Esophagus muscularis mucosa (tissue), 4 donors: Measurements from ENCODE around the gene ANO10. TPM values are rescaled to one million over a fixed set of nuclear protein-coding genes. Genes with fewer than 3 reads are reported as not detected.

ENCODE experiments used
- DNase-seq: peaks from one replicate; pipeline ENCODE4 v3.0.0-alpha.2; 2017; ENCODE audit errors: extremely low spot score
- H3K27ac ChIP-seq, 4 donors: fragments of 200-600 bp; sonication (generic); replicated peaks in 1 of 4; 1 replicate in 3 of 4; 2 replicates in 1 of 4; pipeline ENCODE4 v1.5.1; 2016 to 2019; ENCODE audit warnings: mild to moderate bottlenecking in 1 of 4
- H3K27me3 ChIP-seq, 4 donors: fragments of 200-600 bp; sonication (generic); one replicate each; pipeline versions ENCODE4 v1.5.1 to v1.6.0; 2016 to 2019
- H3K36me3 ChIP-seq, 4 donors: fragments of 200-600 bp; sonication (generic); one replicate each; pipeline ENCODE4 v1.5.1; 2016 to 2019
- H3K4me1 ChIP-seq, 4 donors: fragments of 200-600 bp; sonication (generic); one replicate each; pipeline ENCODE4 v1.5.1; 2016 to 2019
- H3K4me3 ChIP-seq, 4 donors: fragments of 200-600 bp; sonication (generic); 1 replicate in 2 of 4; 2 replicates in 2 of 4; pipeline ENCODE4 v1.5.1; 2016 to 2019; ENCODE audit warnings: mild to moderate bottlenecking in 4 of 4, moderate library complexity in 1 of 4
- H3K9me3 ChIP-seq, 4 donors: fragments of 200-600 bp; sonication (generic); 1 replicate in 3 of 4; 2 replicates in 1 of 4; pipeline ENCODE4 v1.5.1; 2016 to 2019
- EP300 ChIP-seq: sonication (generic); formaldehyde crosslinking; IDR thresholded peaks from one replicate; pipeline ENCODE4 v1.6.1; 2017; ENCODE audit warnings: antibody characterized with exemption
- POLR2A ChIP-seq: fragments of 450-650 bp; IDR thresholded peaks from one replicate; pipeline ENCODE4 v1.6.1; 2017; ENCODE audit warnings: antibody characterized with exemption, moderate library complexity, mild to moderate bottlenecking, low read depth
- POLR2AphosphoS5 ChIP-seq, 2 donors: sonication (generic); formaldehyde crosslinking; IDR thresholded peaks; one replicate each; pipeline ENCODE4 v1.6.1; 2017; ENCODE audit warnings: antibody characterized with exemption in 2 of 2
- WGBS: methylation state at CpG from one replicate; pipeline ENCODE4 v1.1.5; 2018; 5-methylcytosine and 5-hydroxymethylcytosine counted together
- intact Hi-C: fragments of 100-400 bp; cut with DNase I; formaldehyde crosslinking; loops from one replicate; pipeline ENCODE4 v1.15.1; 2023
- total RNA-seq, 4 donors: library from RNA; depleted of rRNA; stranded (reverse); fragments of >200 nt; gene quantifications; one replicate each; pipeline versions ENCODE4 v1.1.0 to v1.2.1, GENCODE V29; 2016
- TF ChIP-seq, protein P1 (sequence below), 3 experiments: fragments of 200-600 bp in 2 of 3; fragments of 450-650 bp in 1 of 3; sonication (generic) in 2 of 3; IDR thresholded peaks; one replicate each; pipeline ENCODE4 v1.5.1; 2017 to 2019; ENCODE audit warnings: antibody characterized with exemption in 3 of 3, mild to moderate bottlenecking in 2 of 3, moderate library complexity in 1 of 3

ANO10 gene
- total RNA-seq, 4 donors from 2014 or later: 19.2 to 26.2 (median 24.0) TPM

DNA sequence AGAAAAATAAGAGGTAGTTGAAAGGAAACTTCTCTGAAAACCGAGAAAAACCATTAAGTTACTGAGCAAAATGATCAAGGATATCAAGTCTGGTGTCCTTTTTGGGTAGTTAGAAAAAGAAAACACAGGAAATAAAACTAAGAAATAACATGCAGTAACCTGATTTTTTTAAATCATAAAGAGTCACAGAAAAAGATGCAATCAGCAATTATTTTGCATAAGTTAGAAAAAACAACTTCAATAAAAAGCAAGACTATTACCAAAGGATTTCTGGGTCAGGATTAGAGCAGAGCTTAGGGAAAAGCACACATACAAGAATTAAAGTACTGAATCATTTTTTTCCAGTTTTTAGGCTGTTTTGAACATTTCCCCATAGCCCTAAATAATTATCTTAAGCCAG, 28.5 kb upstream of the ANO10 start:
- intact Hi-C loops: no loop called here
- Histone ChIP-seq H3K4me3 (no peak overlapping the region), H3K4me1 (no peaks in the 10 kb centered on the region), H3K27me3 (no peaks in the 10 kb centered on the region), H3K36me3 (no peaks in the 10 kb centered on the region), H3K9me3 (no peaks in the 10 kb centered on the region), H3K27ac (no peak overlapping the region)
- no peak for DNase-seq
- TF ChIP-seq, protein P1, sequence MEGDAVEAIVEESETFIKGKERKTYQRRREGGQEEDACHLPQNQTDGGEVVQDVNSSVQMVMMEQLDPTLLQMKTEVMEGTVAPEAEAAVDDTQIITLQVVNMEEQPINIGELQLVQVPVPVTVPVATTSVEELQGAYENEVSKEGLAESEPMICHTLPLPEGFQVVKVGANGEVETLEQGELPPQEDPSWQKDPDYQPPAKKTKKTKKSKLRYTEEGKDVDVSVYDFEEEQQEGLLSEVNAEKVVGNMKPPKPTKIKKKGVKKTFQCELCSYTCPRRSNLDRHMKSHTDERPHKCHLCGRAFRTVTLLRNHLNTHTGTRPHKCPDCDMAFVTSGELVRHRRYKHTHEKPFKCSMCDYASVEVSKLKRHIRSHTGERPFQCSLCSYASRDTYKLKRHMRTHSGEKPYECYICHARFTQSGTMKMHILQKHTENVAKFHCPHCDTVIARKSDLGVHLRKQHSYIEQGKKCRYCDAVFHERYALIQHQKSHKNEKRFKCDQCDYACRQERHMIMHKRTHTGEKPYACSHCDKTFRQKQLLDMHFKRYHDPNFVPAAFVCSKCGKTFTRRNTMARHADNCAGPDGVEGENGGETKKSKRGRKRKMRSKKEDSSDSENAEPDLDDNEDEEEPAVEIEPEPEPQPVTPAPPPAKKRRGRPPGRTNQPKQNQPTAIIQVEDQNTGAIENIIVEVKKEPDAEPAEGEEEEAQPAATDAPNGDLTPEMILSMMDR (IDR thresholded peaks at IDR 0.05): no peak
- TF ChIP-seq POLR2AphosphoS5 (IDR thresholded peaks at IDR 0.05): no peak
- no peak for TF ChIP-seq POLR2A
- no peak for TF ChIP-seq EP300
- 90% methylated on average over 1 of the region's 1 CpG for WGBS

GRCh38 chr3:43649365-43649968, 27.7 kb upstream of the ANO10 start:
- intact Hi-C loops: no loop called here
- no peak overlapping the region for H3K27ac ChIP-seq

DNA sequence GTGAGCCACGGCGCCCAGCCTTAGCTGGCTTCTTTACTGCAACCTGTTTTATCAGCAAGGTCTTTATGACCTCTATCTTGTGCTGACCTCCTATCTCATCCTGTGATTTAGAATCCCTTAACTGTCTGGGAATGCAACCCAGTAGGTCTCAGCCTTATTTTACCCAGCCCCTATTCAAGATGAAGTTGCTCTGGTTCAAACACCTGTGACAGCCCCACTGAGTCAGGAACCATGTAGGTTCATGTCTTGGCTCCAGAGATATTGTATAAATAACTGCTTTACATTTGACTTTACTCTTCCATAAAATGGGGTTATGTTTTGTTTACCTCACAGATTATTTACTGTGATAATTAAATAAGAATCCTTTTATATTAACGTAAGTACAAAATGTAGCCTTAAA, 27.1 kb upstream of the ANO10 start:
- 97% methylated on average over 3 of the region's 3 CpGs for WGBS
- H3K27me3 ChIP-seq: no peaks in the 10 kb centered on the region
- no peak overlapping the region for H3K4me3 ChIP-seq
- no peak overlapping the region for H3K27ac ChIP-seq
- no peaks in the 10 kb centered on the region for H3K36me3 ChIP-seq
- no peak for DNase-seq
- TF ChIP-seq, protein P1 (IDR thresholded peaks at IDR 0.05): no peak
- TF ChIP-seq POLR2AphosphoS5 (IDR thresholded peaks at IDR 0.05) (no peak), EP300 (no peak), POLR2A (no peak)
- intact Hi-C loops: no loop called here
- no peaks in the 10 kb centered on the region for H3K4me1 ChIP-seq
- no peaks in the 10 kb centered on the region for H3K9me3 ChIP-seq

More at GRCh38 chr3:43649365-43649968, 27.7 kb upstream of the ANO10 start:
- H3K27me3 ChIP-seq: no peaks in the 10 kb centered on the region
- H3K4me1 ChIP-seq: no peaks in the 10 kb centered on the region
- no peaks in the 10 kb centered on the region for H3K9me3 ChIP-seq
- 68% methylated on average over 6 of the region's 6 CpGs for WGBS
- no peak for DNase-seq
- TF ChIP-seq POLR2AphosphoS5 (IDR thresholded peaks at IDR 0.05): no peak
- TF ChIP-seq, protein P1 (IDR thresholded peaks at IDR 0.05): no peak
- H3K4me3 ChIP-seq: no peak overlapping the region
- no peaks in the 10 kb centered on the region for H3K36me3 ChIP-seq

- TF ChIP-seq POLR2A (no peak), POLR2AphosphoS5 (IDR thresholded peaks at IDR 0.05) (no peak), EP300 (no peak)
- Histone ChIP-seq H3K27me3 (no peaks in the 10 kb centered on the region), H3K27ac (no peak overlapping the region), H3K4me3 (no peak overlapping the region), H3K36me3 (no peaks in the 10 kb centered on the region), H3K9me3 (no peaks in the 10 kb centered on the region), H3K4me1 (no peaks in the 10 kb centered on the region)
- no peak for DNase-seq
- intact Hi-C loops: no loop called here
- 71% methylated on average over 6 of the region's 6 CpGs for WGBS
Measured at GRCh38 chr3:43647331-43648166, 25.7 kb upstream of the ANO10 start.

- 67% methylated on average over 2 of the region's 2 CpGs for WGBS
- Histone ChIP-seq H3K27ac (no peak overlapping the region), H3K27me3 (no peaks in the 10 kb centered on the region), H3K9me3 (no peaks in the 10 kb centered on the region), H3K4me1 (peaks cover 0 to 8% (median 3%) of the 10 kb centered on the region in 4 donors), H3K4me3 (no peak overlapping the region), H3K36me3 (no peaks in the 10 kb centered on the region)
- TF ChIP-seq POLR2A: no peak
- TF ChIP-seq EP300: no peak
- TF ChIP-seq, protein P1 (IDR thresholded peaks at IDR 0.05): no peak
- TF ChIP-seq POLR2AphosphoS5 (IDR thresholded peaks at IDR 0.05): no peak
- intact Hi-C loops: no loop called here
- DNase-seq: no peak
Measured at GRCh38 chr3:43644443-43644842, 22.6 kb upstream of the ANO10 start.
